Loucy (cell line): ENCODE data around the gene LHFPL2.

Experiments
- CTCF ChIP-seq: fragments of 200-600 bp; sonication (generic); conservative IDR thresholded peaks from 2 replicates; pipeline ENCODE4 v1.5.1; 2014; ENCODE audit warnings: mild to moderate bottlenecking, antibody characterized with exemption, low read length
- EZH2phosphoT487 ChIP-seq: fragments of 200-600 bp; IDR thresholded peaks from 2 replicates; pipeline ENCODE4 v1.6.1; 2018; ENCODE audit warnings: antibody characterized with exemption, mild to moderate bottlenecking, moderate library complexity, borderline replicate concordance

GRCh38 chr5:78662323-78662722 is 13.8 kb upstream of the LHFPL2 start:
- no peak for TF ChIP-seq CTCF
- TF ChIP-seq EZH2phosphoT487: no peak
